ENCODE data around the gene TUBGCP6.

TUBGCP6 gene

DNA sequence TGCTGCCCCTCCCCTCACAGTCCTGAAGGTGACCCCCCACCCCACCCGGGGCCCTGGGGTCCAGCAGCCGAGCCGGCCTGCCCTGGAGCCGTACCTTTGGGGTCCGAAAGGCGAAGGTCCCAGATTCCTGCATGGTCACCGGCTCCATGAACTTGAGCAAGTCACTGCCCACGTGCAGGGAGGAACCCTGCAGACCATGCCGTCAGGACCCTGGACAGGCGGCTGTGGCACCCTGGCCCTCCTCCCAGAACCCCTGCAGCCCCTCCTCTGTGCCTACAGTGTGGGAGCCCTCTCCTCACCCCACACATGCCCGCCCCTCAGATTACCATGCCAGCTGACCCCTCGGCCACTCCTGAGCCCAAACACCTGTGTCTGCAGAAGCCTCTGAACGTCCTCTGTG is 39.7 kb upstream of the TUBGCP6 start:
- H3K27ac Mint-ChIP-seq, result no peak overlapping the region
- H3K4me3 Mint-ChIP-seq, result no peak overlapping the region
- H3K36me3 Mint-ChIP-seq (ENCODE audit: low read depth), result peaks cover 99% of the 10 kb centered on the region
- intact Hi-C loops (cut with micrococcal nuclease), result no loop called here
- no peaks in the 10 kb centered on the region for H3K4me1 Mint-ChIP-seq (ENCODE audit: low read depth)
- H3K9me3 Mint-ChIP-seq, result no peaks in the 10 kb centered on the region
- no peaks in the 10 kb centered on the region for H3K27me3 Mint-ChIP-seq

DNA sequence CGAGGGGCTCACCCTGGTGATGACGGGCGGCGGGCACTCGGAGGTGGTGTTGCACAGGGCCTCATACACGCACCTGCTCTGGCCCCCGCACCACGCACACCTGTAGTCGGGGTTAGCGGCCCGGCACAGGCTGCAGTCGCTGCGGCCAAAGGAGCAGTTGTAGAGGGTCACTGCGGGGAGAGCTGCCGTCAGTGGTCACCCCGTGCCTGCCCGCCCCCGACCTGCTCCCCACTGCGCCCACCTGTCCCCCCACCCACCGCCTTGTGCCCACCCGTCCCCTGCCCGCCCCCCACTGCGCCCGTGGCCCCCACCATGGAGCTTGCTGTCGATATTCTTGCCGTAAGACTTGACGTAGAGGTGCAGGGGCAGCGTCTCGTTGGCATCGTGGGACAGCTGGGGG is 39.0 kb upstream of the TUBGCP6 start:
- intact Hi-C loops (cut with micrococcal nuclease), result no loop called here
- Mint-ChIP-seq H3K4me3 (no peak overlapping the region), H3K9me3 (no peaks in the 10 kb centered on the region), H3K27me3 (no peaks in the 10 kb centered on the region), H3K36me3 (ENCODE audit: low read depth) (peaks cover 99% of the 10 kb centered on the region), H3K27ac (no peak overlapping the region), H3K4me1 (ENCODE audit: low read depth) (no peaks in the 10 kb centered on the region)

- H3K27me3 Mint-ChIP-seq, result no peaks in the 10 kb centered on the region
- no peaks in the 10 kb centered on the region for H3K9me3 Mint-ChIP-seq
- no peak overlapping the region for H3K4me3 Mint-ChIP-seq
- H3K4me1 Mint-ChIP-seq (ENCODE audit: low read depth), result no peaks in the 10 kb centered on the region
- H3K27ac Mint-ChIP-seq, result no peak overlapping the region
- intact Hi-C loops (cut with micrococcal nuclease), result no loop called here
- peaks cover 99% of the 10 kb centered on the region for H3K36me3 Mint-ChIP-seq (ENCODE audit: low read depth)
Observed at GRCh38 chr22:50282361-50283155, 37.7 kb upstream of the TUBGCP6 start.

- Mint-ChIP-seq H3K9me3 (no peaks in the 10 kb centered on the region), H3K36me3 (ENCODE audit: low read depth) (peaks cover 99% of the 10 kb centered on the region), H3K4me3 (no peak overlapping the region), H3K4me1 (ENCODE audit: low read depth) (no peaks in the 10 kb centered on the region), H3K27ac (no peak overlapping the region), H3K27me3 (no peaks in the 10 kb centered on the region)
- intact Hi-C loops (cut with micrococcal nuclease), result no loop called here
Observed at GRCh38 chr22:50281957-50282356, 37.1 kb upstream of the TUBGCP6 start.

- intact Hi-C loops (cut with micrococcal nuclease), result no loop called here
- Mint-ChIP-seq H3K9me3 (no peaks in the 10 kb centered on the region), H3K4me3 (no peak overlapping the region), H3K27ac (no peak overlapping the region), H3K36me3 (ENCODE audit: low read depth) (peaks cover 99% of the 10 kb centered on the region), H3K4me1 (ENCODE audit: low read depth) (no peaks in the 10 kb centered on the region), H3K27me3 (no peaks in the 10 kb centered on the region)
Observed at GRCh38 chr22:50281384-50281760, 36.5 kb upstream of the TUBGCP6 start.

DNA sequence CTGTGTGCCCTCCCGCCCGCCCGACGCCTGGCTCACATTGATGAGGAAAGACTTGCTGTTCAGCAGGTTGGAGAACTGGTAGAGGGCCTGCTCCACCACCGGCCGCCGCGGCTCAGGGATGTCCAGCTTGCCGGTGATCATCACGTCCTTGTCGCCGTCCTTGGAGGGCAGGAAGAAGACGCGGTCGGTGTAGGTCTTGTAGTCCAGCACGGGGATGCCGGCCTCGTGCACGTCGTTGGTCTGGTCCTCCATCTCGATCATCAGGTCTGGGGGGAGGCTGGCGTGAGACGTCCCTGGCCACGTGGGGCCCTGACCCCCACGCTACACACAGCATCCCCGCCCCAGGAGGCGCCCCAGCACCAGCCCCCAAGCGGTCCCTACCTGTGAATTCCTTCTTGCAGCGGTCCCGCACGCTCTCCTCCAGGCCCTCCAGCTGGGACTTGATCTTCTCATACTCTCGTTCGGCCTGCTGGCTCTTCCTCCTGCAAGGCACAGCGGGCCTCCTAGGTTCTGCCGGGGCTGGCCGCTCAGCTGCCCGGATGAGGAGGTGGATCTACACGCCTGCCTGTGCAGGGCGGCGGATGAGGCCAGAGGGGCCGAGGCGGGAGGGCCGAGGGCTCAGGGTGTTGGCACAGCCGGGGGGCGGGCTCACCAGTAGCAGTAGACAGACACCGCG is 36.0 kb upstream of the TUBGCP6 start:
- H3K27me3 Mint-ChIP-seq, result no peaks in the 10 kb centered on the region
- H3K36me3 Mint-ChIP-seq (ENCODE audit: low read depth), result peaks cover 99% of the 10 kb centered on the region
- no peak overlapping the region for H3K27ac Mint-ChIP-seq
- no peaks in the 10 kb centered on the region for H3K9me3 Mint-ChIP-seq
- H3K4me1 Mint-ChIP-seq (ENCODE audit: low read depth), result no peaks in the 10 kb centered on the region
- intact Hi-C loops (cut with micrococcal nuclease), result no loop called here
- H3K4me3 Mint-ChIP-seq, result no peak overlapping the region

DNA sequence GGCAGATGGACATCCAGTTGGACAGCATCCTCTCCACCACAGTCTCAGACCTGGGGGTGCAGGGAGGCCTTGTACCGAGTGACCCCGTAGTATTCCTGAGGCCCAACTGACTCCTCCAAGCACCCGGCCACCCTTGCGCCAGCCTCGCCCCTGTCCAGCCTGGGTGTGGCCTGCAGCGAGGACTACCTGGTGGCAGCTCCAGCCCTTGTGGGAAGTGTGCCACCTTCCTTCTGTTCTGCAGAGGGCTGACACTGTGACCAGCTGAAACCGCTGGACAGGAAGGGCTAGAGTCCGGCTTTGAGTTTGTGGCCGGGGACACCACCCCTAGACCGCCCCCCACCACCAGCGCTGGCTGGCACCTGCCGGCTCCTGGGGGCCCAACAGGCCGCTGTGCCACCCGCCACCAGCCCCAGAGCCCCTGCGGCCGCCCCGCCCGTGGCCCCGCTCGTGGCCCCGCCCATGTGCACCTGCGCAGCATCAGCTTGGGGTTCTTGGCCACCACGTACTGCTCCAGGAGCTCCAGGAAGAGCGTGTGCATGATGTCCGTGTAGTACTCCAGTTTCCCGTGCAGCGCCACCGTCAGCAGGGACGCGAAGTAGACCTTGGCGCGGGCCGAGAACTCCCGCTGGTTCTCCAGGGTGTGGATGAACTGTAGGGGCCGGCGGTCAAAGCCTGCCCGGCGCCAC is 35.3 kb upstream of the TUBGCP6 start:
- intact Hi-C loops (cut with micrococcal nuclease), result no loop called here
- no peaks in the 10 kb centered on the region for H3K27me3 Mint-ChIP-seq
- peaks cover 100% of the 10 kb centered on the region for H3K36me3 Mint-ChIP-seq (ENCODE audit: low read depth)
- H3K4me3 Mint-ChIP-seq, result no peak overlapping the region
- no peak overlapping the region for H3K27ac Mint-ChIP-seq
- no peaks in the 10 kb centered on the region for H3K9me3 Mint-ChIP-seq
- H3K4me1 Mint-ChIP-seq (ENCODE audit: low read depth), result peaks cover 2% of the 10 kb centered on the region

GRCh38 chr22:50278956-50279619 is 34.3 kb upstream of the TUBGCP6 start:
- Mint-ChIP-seq H3K4me3 (no peak overlapping the region), H3K4me1 (ENCODE audit: low read depth) (peaks cover 9% of the 10 kb centered on the region), H3K27me3 (no peaks in the 10 kb centered on the region), H3K27ac (no peak overlapping the region), H3K9me3 (no peaks in the 10 kb centered on the region), H3K36me3 (ENCODE audit: low read depth) (peaks cover 99% of the 10 kb centered on the region)
- intact Hi-C loops (cut with micrococcal nuclease), result loop anchor here (5.0 kb wide), 1 partner anchor 48 kb away; the partner anchor contains the start of gene DENND6B

GRCh38 chr22:50278461-50278860 is 33.6 kb upstream of the TUBGCP6 start:
- no peak overlapping the region for H3K4me3 Mint-ChIP-seq
- no peak overlapping the region for H3K27ac Mint-ChIP-seq
- peaks cover 99% of the 10 kb centered on the region for H3K36me3 Mint-ChIP-seq (ENCODE audit: low read depth)
- intact Hi-C loops (cut with micrococcal nuclease), result loop anchor here (5.0 kb wide), 1 partner anchor 49 kb away; the partner anchor contains the start of gene DENND6B
- no peaks in the 10 kb centered on the region for H3K9me3 Mint-ChIP-seq
- no peaks in the 10 kb centered on the region for H3K27me3 Mint-ChIP-seq
- peaks cover 12% of the 10 kb centered on the region for H3K4me1 Mint-ChIP-seq (ENCODE audit: low read depth)

GRCh38 chr22:50277761-50278160 is 32.9 kb upstream of the TUBGCP6 start:
- H3K27ac Mint-ChIP-seq, result no peak overlapping the region
- H3K9me3 Mint-ChIP-seq, result no peaks in the 10 kb centered on the region
- H3K4me3 Mint-ChIP-seq, result no peak overlapping the region
- peaks cover 16% of the 10 kb centered on the region for H3K4me1 Mint-ChIP-seq (ENCODE audit: low read depth)
- intact Hi-C loops (cut with micrococcal nuclease), result loop anchor here (5.0 kb wide), 1 partner anchor 50 kb away; the partner anchor contains the start of gene DENND6B
- H3K27me3 Mint-ChIP-seq, result peaks cover 2% of the 10 kb centered on the region
- peaks cover 95% of the 10 kb centered on the region for H3K36me3 Mint-ChIP-seq (ENCODE audit: low read depth)

DNA sequence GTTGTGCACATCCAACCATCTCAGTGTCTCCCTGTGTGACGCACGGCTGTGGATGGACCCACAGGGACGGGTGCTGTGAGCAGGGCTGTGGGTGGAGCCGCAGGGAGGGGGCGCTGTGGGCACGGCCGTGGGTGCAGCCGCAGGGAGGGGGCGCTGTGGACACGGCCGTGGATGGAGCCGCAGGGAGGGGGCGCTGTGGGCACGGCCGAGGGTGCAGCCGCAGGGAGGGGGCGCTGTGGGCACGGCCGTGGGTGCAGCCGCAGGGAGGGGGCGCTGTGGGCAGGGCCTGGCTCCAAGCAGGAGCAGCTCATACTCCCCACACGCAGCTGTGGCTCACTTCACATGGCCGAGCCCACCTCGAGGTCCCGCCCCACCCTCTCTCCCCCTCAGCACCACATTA is 31.3 kb upstream of the TUBGCP6 start:
- Mint-ChIP-seq H3K27me3 (peaks cover 9% of the 10 kb centered on the region), H3K27ac (peak overlapping the region; percentile 1), H3K4me1 (ENCODE audit: low read depth) (peaks cover 25% of the 10 kb centered on the region), H3K4me3 (no peak overlapping the region), H3K9me3 (no peaks in the 10 kb centered on the region), H3K36me3 (ENCODE audit: low read depth) (peaks cover 81% of the 10 kb centered on the region)
- intact Hi-C loops (cut with micrococcal nuclease), result loop anchor here (1.0 to 5.0 kb wide), 2 partner anchors 51 to 66 kb away; partner anchors contain the start of gene DENND6B

DNA sequence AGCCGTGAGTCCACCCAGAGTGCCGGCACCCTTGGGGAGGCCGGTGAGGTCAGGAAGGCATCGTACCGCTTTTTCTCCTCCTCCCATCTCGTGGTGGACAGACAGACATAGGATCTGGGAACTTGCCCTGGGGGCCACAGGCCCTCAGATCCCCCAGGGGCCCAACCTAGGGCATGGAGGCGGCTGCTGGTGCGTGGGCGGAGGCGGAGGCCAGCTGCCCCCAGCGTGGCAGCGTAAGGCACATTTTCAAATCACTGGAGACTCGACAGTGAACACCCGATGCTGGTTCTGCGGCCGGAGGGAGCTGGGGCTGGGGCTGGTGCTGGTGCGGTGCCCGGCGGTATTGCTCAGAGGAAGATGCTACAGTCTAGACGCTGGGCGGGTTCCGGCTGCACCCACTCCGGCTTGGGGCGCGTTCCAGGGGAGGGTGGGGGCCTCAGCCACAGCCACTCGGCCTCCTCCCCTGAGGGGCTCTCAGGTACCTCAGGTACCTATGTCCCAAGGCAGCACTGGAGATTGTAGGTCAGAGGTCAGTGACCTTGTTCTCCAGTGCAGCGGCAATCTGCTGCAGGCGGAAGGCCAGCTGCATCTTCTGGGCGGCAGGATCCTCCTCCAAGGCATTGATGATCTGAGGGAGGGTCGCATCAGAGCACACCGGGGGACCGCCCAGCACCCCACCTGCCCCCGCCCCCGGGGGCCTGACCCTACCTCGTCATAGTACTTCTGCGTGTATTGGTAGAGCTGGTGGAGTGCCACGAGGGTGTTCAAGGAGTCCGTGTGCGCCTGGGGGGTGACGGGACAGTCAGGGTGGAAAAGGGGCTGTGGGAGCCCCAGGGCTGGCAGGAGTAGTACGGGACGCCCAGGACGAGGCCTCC is 30.6 kb upstream of the TUBGCP6 start:
- Mint-ChIP-seq H3K27me3 (peaks cover 15% of the 10 kb centered on the region), H3K4me1 (ENCODE audit: low read depth) (peaks cover 25% of the 10 kb centered on the region), H3K9me3 (no peaks in the 10 kb centered on the region), H3K27ac (no peak overlapping the region), H3K36me3 (ENCODE audit: low read depth) (peaks cover 74% of the 10 kb centered on the region), H3K4me3 (no peak overlapping the region)
- intact Hi-C loops (cut with micrococcal nuclease), result loop anchor here (1.0 to 5.0 kb wide), 2 partner anchors 52 to 67 kb away; partner anchors contain the start of gene DENND6B

GRCh38 chr22:50274771-50275170 is 29.9 kb upstream of the TUBGCP6 start:
- no peaks in the 10 kb centered on the region for H3K9me3 Mint-ChIP-seq
- H3K4me1 Mint-ChIP-seq (ENCODE audit: low read depth), result peaks cover 27% of the 10 kb centered on the region
- no peak overlapping the region for H3K4me3 Mint-ChIP-seq
- no peak overlapping the region for H3K27ac Mint-ChIP-seq
- peaks cover 18% of the 10 kb centered on the region for H3K27me3 Mint-ChIP-seq
- intact Hi-C loops (cut with micrococcal nuclease), result loop anchor here (5.0 kb wide), 2 partner anchors 33 to 53 kb away; partner anchors contain the start of genes DENND6B and PLXNB2
- peaks cover 68% of the 10 kb centered on the region for H3K36me3 Mint-ChIP-seq (ENCODE audit: low read depth)
